ENCODE measurements around the gene RNF187.

The RNF187 gene

GRCh38 chr1:228544021-228544850, 57.1 kb downstream of the RNF187 start:
- CTCF ChIA-PET = no interaction called here
- H3K4me1 Mint-ChIP-seq = no peaks in the 10 kb centered on the region
- DNase-seq = no peak
- no peak overlapping the region for H3K4me3 Mint-ChIP-seq
- no peaks in the 10 kb centered on the region for H3K9me3 Mint-ChIP-seq
- H3K36me3 Mint-ChIP-seq = no peaks in the 10 kb centered on the region
- no peaks in the 10 kb centered on the region for H3K27me3 Mint-ChIP-seq
- H3K27ac Mint-ChIP-seq = no peak overlapping the region

GRCh38 chr1:228544921-228545591, 57.9 kb downstream of the RNF187 start:
- Mint-ChIP-seq H3K4me1 (no peaks in the 10 kb centered on the region), H3K4me3 (no peak overlapping the region), H3K27ac (no peak overlapping the region), H3K9me3 (no peaks in the 10 kb centered on the region), H3K27me3 (no peaks in the 10 kb centered on the region), H3K36me3 (no peaks in the 10 kb centered on the region)
- CTCF ChIA-PET = no interaction called here
- DNase-seq = no peak

Measured in activated naive CD4-positive, alpha-beta T cell treated with anti-CD3 and anti-CD28 coated beads, Interleukin-2, amount 10 ng/mL, durations not matched to agents 7 days and 5 days (primary cell).